Mesenchymal stem cell (in vitro differentiated cells and primary cell): Measurements from ENCODE around the gene SNAP47.

Source experiments
- DNase-seq: peaks from one replicate; pipeline ENCODE4 v3.0.0-alpha.2; 2013
- H2AFZ ChIP-seq: one replicate; pipeline ENCODE4 v1.6.1; 2013; ENCODE audit warnings: low read depth, mild to moderate bottlenecking, control low read depth, inconsistent platforms, low read length, moderate library complexity
- H2AK5ac ChIP-seq: 2 replicates; pipeline ENCODE4 v1.6.1; 2013; ENCODE audit warnings: low read length, moderate library complexity, mild to moderate bottlenecking, inconsistent platforms; ENCODE audit not compliant: severe bottlenecking
- H2BK120ac ChIP-seq: one replicate; pipeline ENCODE4 v1.6.1; 2013; ENCODE audit warnings: low read depth, mild to moderate bottlenecking, inconsistent platforms, low read length, moderate library complexity
- H2BK12ac ChIP-seq, 2 experiments: one replicate each; pipeline ENCODE4 v1.6.1; 2013; ENCODE audit warnings: inconsistent platforms in 2 of 2, low read length in 2 of 2, mild to moderate bottlenecking in 2 of 2, moderate library complexity in 2 of 2, control low read depth in 1 of 2
- H2BK15ac ChIP-seq: one replicate; pipeline ENCODE4 v1.6.1; 2013; ENCODE audit warnings: mild to moderate bottlenecking, low read depth, inconsistent platforms; ENCODE audit not compliant: poor library complexity, severe bottlenecking
- H2BK5ac ChIP-seq: 2 replicates; pipeline ENCODE4 v1.6.1; 2013; ENCODE audit warnings: low read depth, mild to moderate bottlenecking, low read length, control low read depth, inconsistent platforms; ENCODE audit not compliant: poor library complexity, severe bottlenecking
- H3K14ac ChIP-seq, 2 experiments: one replicate each; pipeline ENCODE4 v1.6.1; 2013; ENCODE audit warnings: inconsistent platforms in 2 of 2, low read length in 2 of 2, control low read depth in 1 of 2, mild to moderate bottlenecking in 1 of 2, moderate library complexity in 1 of 2
- H3K18ac ChIP-seq, 2 experiments: one replicate each; pipeline ENCODE4 v1.6.1; 2013; ENCODE audit warnings: inconsistent platforms in 2 of 2, low read length in 2 of 2, control low read depth in 1 of 2, low read depth in 1 of 2, mild to moderate bottlenecking in 1 of 2
- H3K23ac ChIP-seq, 2 experiments: one replicate each; pipeline ENCODE4 v1.6.1; 2013; ENCODE audit warnings: inconsistent platforms in 2 of 2, low read length in 2 of 2, mild to moderate bottlenecking in 2 of 2, moderate library complexity in 2 of 2, control low read depth in 1 of 2
- H3K27ac ChIP-seq: 2 replicates; pipeline ENCODE4 v1.5.1; 2013; ENCODE audit warnings: mild to moderate bottlenecking, moderate library complexity, low read length, control low read depth, inconsistent platforms; ENCODE audit not compliant: poor library complexity, severe bottlenecking
- H3K27me3 ChIP-seq, 2 experiments: 2 replicates each; pipeline versions ENCODE4 v1.6.1 to v1.7.0; 2013; ENCODE audit warnings: low read length in 2 of 2, mild to moderate bottlenecking in 2 of 2, moderate library complexity in 2 of 2, control low read depth in 1 of 2, inconsistent platforms in 1 of 2; ENCODE audit not compliant: control insufficient read depth in 1 of 2, insufficient read depth in 1 of 2
- H3K36me3 ChIP-seq, 2 experiments: 2 replicates each; pipeline versions ENCODE4 v1.6.1 to v1.7.0; 2013; ENCODE audit warnings: low read length in 2 of 2, control low read depth in 1 of 2, inconsistent platforms in 1 of 2, low read depth in 1 of 2, mild to moderate bottlenecking in 1 of 2; ENCODE audit not compliant: insufficient read depth in 2 of 2, control insufficient read depth in 1 of 2
- H3K4ac ChIP-seq, 2 experiments: one replicate each; pipeline ENCODE4 v1.6.1; 2013; ENCODE audit warnings: inconsistent platforms in 2 of 2, low read length in 2 of 2, mild to moderate bottlenecking in 2 of 2, moderate library complexity in 2 of 2, control low read depth in 1 of 2, low read depth in 1 of 2
- H3K4me1 ChIP-seq: 2 replicates; pipeline ENCODE4 v1.6.1; 2013; ENCODE audit warnings: low read depth, low read length, control low read depth; ENCODE audit not compliant: control insufficient read depth, insufficient read depth
- H3K4me2 ChIP-seq: 2 replicates; pipeline ENCODE4 v1.6.1; 2013; ENCODE audit warnings: low read length, mild to moderate bottlenecking, inconsistent platforms; ENCODE audit not compliant: poor library complexity, severe bottlenecking
- H3K4me3 ChIP-seq, 2 experiments: 2 replicates each; pipeline versions ENCODE4 v1.5.1 to v1.7.0; 2013; ENCODE audit warnings: low read length in 2 of 2, mild to moderate bottlenecking in 2 of 2, control low read depth in 1 of 2, low read depth in 1 of 2; ENCODE audit not compliant: insufficient read depth in 1 of 2
- H3K79me1 ChIP-seq: replicated peaks from 2 replicates; pipeline ENCODE4 v1.6.1; 2013; ENCODE audit warnings: mild to moderate bottlenecking, control low read depth, low read length, inconsistent platforms; ENCODE audit not compliant: poor library complexity, severe bottlenecking
- H3K9ac ChIP-seq: 2 replicates; pipeline ENCODE4 v1.7.0; 2013; ENCODE audit warnings: mild to moderate bottlenecking, low read length, moderate library complexity
- H3K9me3 ChIP-seq: 2 replicates; pipeline ENCODE4 v1.7.0; 2013; ENCODE audit warnings: mild to moderate bottlenecking, low read length; ENCODE audit not compliant: control insufficient read depth
- H4K8ac ChIP-seq: one replicate; pipeline ENCODE4 v1.6.1; 2013; ENCODE audit warnings: inconsistent platforms, mild to moderate bottlenecking, low read length, moderate library complexity
- H4K91ac ChIP-seq: one replicate; pipeline ENCODE4 v1.6.1; 2013; ENCODE audit warnings: mild to moderate bottlenecking, low read length, inconsistent platforms
- WGBS: methylation state at CpG from one replicate; pipeline ENCODE4 v1.1.7; 2013; ENCODE audit warnings: mixed read lengths; 5-methylcytosine and 5-hydroxymethylcytosine counted together

The SNAP47 gene

DNA sequence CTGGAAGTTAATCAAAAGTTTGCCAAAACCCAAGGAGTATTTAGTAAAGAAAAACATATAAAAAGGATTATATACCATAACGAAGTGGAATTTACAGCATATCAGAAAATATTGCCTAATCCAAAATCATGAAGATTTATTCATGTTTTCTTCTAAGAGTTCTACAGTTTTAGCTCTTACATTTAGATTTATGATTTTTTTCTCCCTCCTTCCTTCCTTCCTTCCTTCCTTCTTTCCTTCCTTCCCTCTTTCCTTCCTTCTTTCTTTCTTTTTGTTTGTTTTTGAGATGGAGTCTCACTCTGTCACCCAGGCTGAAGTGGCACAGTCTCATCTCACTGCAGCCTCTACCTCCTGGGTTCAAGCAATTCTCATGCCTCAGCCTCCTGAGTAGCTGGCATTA is 64.5 kb downstream of the SNAP47 start:
- H3K27me3 ChIP-seq = peaks cover 5 to 12% of the 10 kb centered on the region in 2 experiments
- H2BK120ac ChIP-seq = no peak overlapping the region
- no peak overlapping the region for H3K4me3 ChIP-seq
- H2AK5ac ChIP-seq = no peak overlapping the region
- no peak overlapping the region for H4K8ac ChIP-seq
- no peak overlapping the region for H2BK12ac ChIP-seq
- H2AFZ ChIP-seq = no peak overlapping the region
- H3K27ac ChIP-seq = no peak overlapping the region
- H3K23ac ChIP-seq = no peak overlapping the region
- H3K14ac ChIP-seq = no peak overlapping the region
- no peak overlapping the region for H3K9ac ChIP-seq
- no peak overlapping the region for H4K91ac ChIP-seq
- no peaks in the 10 kb centered on the region for H3K36me3 ChIP-seq
- WGBS = no CpG with 5 or more reads among the region's 1 CpG
- no peak overlapping the region for H3K18ac ChIP-seq
- no peak overlapping the region for H3K4ac ChIP-seq
- no peak for DNase-seq
- H3K79me1 ChIP-seq = no peaks in the 10 kb centered on the region
- no peak overlapping the region for H2BK5ac ChIP-seq
- peaks cover 21% of the 10 kb centered on the region for H3K9me3 ChIP-seq
- peaks cover 1% of the 10 kb centered on the region for H3K4me1 ChIP-seq
- H2BK15ac ChIP-seq = no peak overlapping the region
- H3K4me2 ChIP-seq = no peak overlapping the region

DNA sequence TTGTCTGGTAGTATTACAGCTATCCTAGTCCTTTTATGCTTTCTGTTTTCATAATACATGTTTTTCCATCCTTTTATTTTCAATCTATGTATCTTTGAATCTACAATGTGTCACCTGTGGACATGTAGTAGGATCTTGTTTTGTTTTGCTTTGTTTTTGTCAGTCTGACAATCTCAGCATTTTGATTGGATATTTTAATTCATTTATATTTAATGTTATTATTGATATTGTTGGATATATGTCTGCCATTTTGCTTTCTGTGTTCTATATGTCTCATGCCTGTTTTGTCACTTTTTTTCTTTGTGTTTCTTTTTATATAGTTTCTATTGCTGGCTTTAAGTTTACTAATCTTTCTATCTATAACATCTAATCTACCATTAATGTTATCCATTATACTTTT is 68.7 kb downstream of the SNAP47 start:
- no peak overlapping the region for H4K8ac ChIP-seq
- no peak overlapping the region for H3K14ac ChIP-seq
- DNase-seq = no peak
- H2AK5ac ChIP-seq = no peak overlapping the region
- no peak overlapping the region for H2BK15ac ChIP-seq
- H2BK12ac ChIP-seq = no peak overlapping the region
- H3K4me2 ChIP-seq = no peak overlapping the region
- no peak overlapping the region for H3K4ac ChIP-seq
- H3K23ac ChIP-seq = no peak overlapping the region
- no peak overlapping the region for H2AFZ ChIP-seq
- no peak overlapping the region for H3K9ac ChIP-seq
- no peaks in the 10 kb centered on the region for H3K36me3 ChIP-seq
- no peak overlapping the region for H3K4me3 ChIP-seq
- no peak overlapping the region for H3K18ac ChIP-seq
- peaks cover 23% of the 10 kb centered on the region for H3K9me3 ChIP-seq
- no peaks in the 10 kb centered on the region for H3K79me1 ChIP-seq
- no peak overlapping the region for H2BK120ac ChIP-seq
- peaks cover 0 to 4% of the 10 kb centered on the region in 2 experiments for H3K27me3 ChIP-seq
- no peak overlapping the region for H2BK5ac ChIP-seq
- no peak overlapping the region for H3K27ac ChIP-seq
- no peaks in the 10 kb centered on the region for H3K4me1 ChIP-seq
- H4K91ac ChIP-seq = no peak overlapping the region

DNA sequence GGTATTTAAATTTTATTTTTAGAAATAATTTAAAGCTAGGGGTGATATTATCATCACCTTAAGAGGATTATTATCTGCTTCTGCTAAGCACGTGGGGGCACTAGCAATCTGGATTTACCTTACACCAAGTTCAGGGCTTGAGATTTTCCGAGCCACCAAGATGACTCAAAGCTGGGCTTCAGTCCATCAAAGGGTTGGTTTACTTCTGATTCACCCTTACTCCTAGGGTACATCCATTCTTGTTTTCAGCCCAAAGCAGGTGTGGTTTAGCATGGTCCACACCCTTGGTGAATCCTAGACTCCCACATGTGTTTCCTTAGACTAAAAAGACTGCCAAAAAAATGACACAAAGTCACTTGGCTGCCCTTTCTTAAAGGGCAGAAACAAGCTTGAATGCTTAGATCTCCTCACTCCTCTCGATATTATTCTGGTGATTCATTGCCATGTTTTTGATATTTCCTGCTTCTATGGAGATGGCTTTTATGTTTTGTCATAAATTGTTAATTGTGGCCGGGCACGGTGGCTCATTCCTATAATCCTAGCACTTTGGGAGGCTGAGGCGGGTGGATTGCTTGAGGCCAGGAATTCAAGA is 70.5 kb downstream of the SNAP47 start:
- Histone ChIP-seq H3K4me3 (no peak overlapping the region), H3K14ac (no peak overlapping the region), H3K27ac (no peak overlapping the region), H4K91ac (no peak overlapping the region), H3K36me3 (no peaks in the 10 kb centered on the region), H4K8ac (no peak overlapping the region), H2BK120ac (no peak overlapping the region), H2BK5ac (no peak overlapping the region), H3K4ac (no peak overlapping the region), H2BK12ac (no peak overlapping the region), H3K4me1 (no peaks in the 10 kb centered on the region), H2BK15ac (no peak overlapping the region), H2AFZ (no peak overlapping the region), H3K23ac (no peak overlapping the region), H2AK5ac (no peak overlapping the region), H3K4me2 (no peak overlapping the region), H3K18ac (no peak overlapping the region), H3K9ac (peak overlapping the region; percentile 57), H3K27me3 (no peaks in the 10 kb centered on the region), H3K9me3 (peaks cover 23% of the 10 kb centered on the region), H3K79me1 (no peaks in the 10 kb centered on the region)
- no peak for DNase-seq
- WGBS = 77% methylated on average over 6 of the region's 6 CpGs

DNA sequence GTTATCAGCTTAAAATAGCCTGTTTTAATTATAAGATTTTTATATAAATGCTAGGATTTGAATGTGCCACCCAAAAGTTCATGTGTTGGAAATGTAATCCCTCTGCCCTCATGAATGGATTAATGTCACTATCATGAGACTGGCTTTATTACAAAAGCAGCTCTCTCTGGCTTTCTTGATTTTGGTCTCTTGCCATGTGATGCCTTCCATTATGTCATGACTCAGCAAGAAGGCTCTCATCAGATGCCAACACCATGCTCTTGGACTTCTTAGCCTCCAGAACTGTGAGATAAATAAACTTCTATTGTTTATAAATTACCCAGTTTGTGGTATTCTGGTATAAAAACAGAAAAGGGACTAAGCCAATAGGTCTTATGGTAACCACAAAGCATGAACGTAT is 73.3 kb downstream of the SNAP47 start:
- H4K8ac ChIP-seq = no peak overlapping the region
- H3K36me3 ChIP-seq = no peaks in the 10 kb centered on the region
- H3K9ac ChIP-seq = no peak overlapping the region
- no peaks in the 10 kb centered on the region for H3K79me1 ChIP-seq
- no peak overlapping the region for H2BK12ac ChIP-seq
- no peak overlapping the region for H3K4me2 ChIP-seq
- peak; percentile 12 for DNase-seq
- H4K91ac ChIP-seq = no peak overlapping the region
- no peaks in the 10 kb centered on the region for H3K4me1 ChIP-seq
- H2BK15ac ChIP-seq = no peak overlapping the region
- H3K4ac ChIP-seq = no peak overlapping the region
- H3K4me3 ChIP-seq = no peak overlapping the region
- H3K14ac ChIP-seq = no peak overlapping the region
- H3K18ac ChIP-seq = no peak overlapping the region
- H3K9me3 ChIP-seq = peaks cover 15% of the 10 kb centered on the region
- no peak overlapping the region for H2BK5ac ChIP-seq
- no peak overlapping the region for H3K23ac ChIP-seq
- H3K27me3 ChIP-seq = no peaks in the 10 kb centered on the region
- H3K27ac ChIP-seq = no peak overlapping the region
- H2BK120ac ChIP-seq = no peak overlapping the region
- H2AFZ ChIP-seq = no peak overlapping the region
- no peak overlapping the region for H2AK5ac ChIP-seq
- WGBS = no CpG with 5 or more reads among the region's 1 CpG
